Endothelial cell of umbilical vein (primary cell): Measurements from ENCODE around the gene FBXO34. TPM values are rescaled to one million over a fixed set of nuclear protein-coding genes. Genes with fewer than 3 reads are reported as not detected.

ENCODE experiments used
- BruUV-seq: library from RNA; stranded (reverse); fragments of 400-500 nt; replicated peaks from 2 replicates; lab custom pipeline; 2021; lab: Mats Ljungman, UMichigan
- CTCF ChIA-PET: fragments of 300-600, 350-600 bp; sonication (Branson Sonifier 250); formaldehyde crosslinking; loops from one replicate; lab custom pipeline; 2021; ENCODE audit warnings: antibody characterized with exemption, inconsistent platforms; lab: Charles Lee
- POLR2A ChIA-PET: fragments of 300-600, 350-600 bp; sonication (Branson Sonifier 250); formaldehyde crosslinking; loops from one replicate; lab custom pipeline; 2021; ENCODE audit warnings: antibody characterized with exemption, inconsistent platforms; lab: Charles Lee
- DNase-seq: peaks from one replicate; pipeline ENCODE4 v3.0.0-alpha.2; 2011; ENCODE audit warnings: low read depth, low spot score
- FAIRE-seq: peaks from 2 replicates; lab custom pipeline; 2011; peaks lifted over from hg19 to GRCh38; lab: Jason Lieb, UNC
- H2AFZ ChIP-seq: 2 replicates; pipeline ENCODE4 v1.6.0; 2012; ENCODE audit warnings: low read depth, low read length, control low read depth, inconsistent platforms
- H3K27ac ChIP-seq: 2 replicates; pipeline ENCODE4 v1.5.1; 2011; ENCODE audit warnings: low read depth, mild to moderate bottlenecking, control low read depth, low read length, moderate library complexity; ENCODE audit not compliant: insufficient read depth
- H3K27me3 ChIP-seq, 2 experiments: 2 replicates each; pipeline versions ENCODE4 v1.6.0 to v1.6.1; 2011; ENCODE audit warnings: low read length in 2 of 2, mixed read lengths in 1 of 2; ENCODE audit not compliant: control insufficient read depth in 2 of 2, insufficient read depth in 2 of 2
- H3K36me3 ChIP-seq, 2 experiments: 2 replicates in 1 of 2; 3 replicates in 1 of 2; pipeline ENCODE4 v1.5.1; 2011; ENCODE audit warnings: low read length in 2 of 2, mild to moderate bottlenecking in 1 of 2, moderate library complexity in 1 of 2; ENCODE audit not compliant: control insufficient read depth in 2 of 2, insufficient read depth in 2 of 2; ENCODE audit errors: extremely low read depth in 1 of 2
- H3K4me1 ChIP-seq: 3 replicates; pipeline ENCODE4 v1.5.1; 2011; ENCODE audit warnings: mild to moderate bottlenecking, low read length; ENCODE audit not compliant: control insufficient read depth, insufficient read depth; ENCODE audit errors: extremely low read depth
- H3K4me2 ChIP-seq: 2 replicates; pipeline ENCODE4 v1.6.1; 2011; ENCODE audit warnings: low read length, control low read depth, mixed read lengths; ENCODE audit not compliant: insufficient read depth
- H3K4me3 ChIP-seq, 3 experiments: fragments of 200-600 bp in 1 of 3; sonication (generic), shearing (Covaris generic) in 1 of 3; replicated peaks in 1 of 3; 2 replicates each; pipeline ENCODE4 v1.5.1; 2011 to 2016; ENCODE audit warnings: control low read depth in 3 of 3, low read length in 3 of 3, mild to moderate bottlenecking in 2 of 3, inconsistent platforms in 1 of 3, low read depth in 1 of 3, moderate library complexity in 1 of 3; ENCODE audit not compliant: insufficient read depth in 1 of 3
- H3K79me2 ChIP-seq: 2 replicates; pipeline ENCODE4 v1.6.0; 2012; ENCODE audit warnings: low read length, inconsistent platforms; ENCODE audit not compliant: control insufficient read depth, insufficient read depth
- H3K9ac ChIP-seq: replicated peaks from 2 replicates; pipeline ENCODE3; 2011; ENCODE audit warnings: low read length, control low read depth; ENCODE audit not compliant: insufficient read depth; ENCODE audit errors: extremely low read depth
- H3K9me1 ChIP-seq: replicated peaks from 3 replicates; pipeline ENCODE4 v1.6.0; 2011; ENCODE audit warnings: mild to moderate bottlenecking, low read length; ENCODE audit not compliant: control insufficient read depth, insufficient read depth; ENCODE audit errors: extremely low read depth
- H3K9me3 ChIP-seq: replicated peaks from 2 replicates; pipeline ENCODE4 v1.5.1; 2012; ENCODE audit warnings: low read length, inconsistent platforms; ENCODE audit not compliant: control insufficient read depth, insufficient read depth
- H4K20me1 ChIP-seq: replicated peaks from 2 replicates; pipeline ENCODE3; 2011; ENCODE audit warnings: mild to moderate bottlenecking, low read length; ENCODE audit not compliant: control insufficient read depth, insufficient read depth; ENCODE audit errors: extremely low read depth
- CTCF ChIP-seq, 2 donors: IDR thresholded peaks; 1 replicate in 1 of 2; 2 replicates in 1 of 2; pipeline ENCODE4 v1.5.1; 2011; ENCODE audit warnings: low read length in 2 of 2, mild to moderate bottlenecking in 2 of 2, moderate library complexity in 2 of 2, control low read depth in 1 of 2, inconsistent platforms in 1 of 2, low read depth in 1 of 2; ENCODE audit not compliant: insufficient read depth in 1 of 2; ENCODE audit errors: extremely low read depth in 1 of 2
- EZH2 ChIP-seq: IDR thresholded peaks from 2 replicates; pipeline ENCODE4 v1.6.1; 2012; ENCODE audit warnings: borderline replicate concordance, low read depth, mild to moderate bottlenecking, moderate library complexity, low read length, inconsistent platforms; ENCODE audit not compliant: severe bottlenecking
- FOS ChIP-seq: IDR thresholded peaks from 2 replicates; pipeline ENCODE4 v1.6.1; 2011; ENCODE audit warnings: mild to moderate bottlenecking, low read length, moderate library complexity, borderline replicate concordance; ENCODE audit not compliant: insufficient read depth
- GATA2 ChIP-seq: IDR thresholded peaks from 2 replicates; pipeline ENCODE4 v1.7.0; 2011; ENCODE audit warnings: low read depth, mild to moderate bottlenecking, moderate library complexity, mixed read lengths, low read length; ENCODE audit not compliant: insufficient read length, insufficient read depth
- JUN ChIP-seq: IDR thresholded peaks from 2 replicates; pipeline ENCODE4 v1.6.1; 2011; ENCODE audit warnings: borderline replicate concordance, low read depth; ENCODE audit not compliant: insufficient read length, insufficient read depth
- MAX ChIP-seq: IDR thresholded peaks from 2 replicates; pipeline ENCODE4 v1.6.1; 2011; ENCODE audit not compliant: insufficient read depth, insufficient read length
- MYC ChIP-seq: IDR thresholded peaks from one replicate; pipeline ENCODE4 v1.6.1; 2011; ENCODE audit warnings: mild to moderate bottlenecking, low read depth, low read length
- POLR2A ChIP-seq: IDR thresholded peaks from 2 replicates; pipeline ENCODE4 v1.6.1; 2012; ENCODE audit warnings: low read depth, mild to moderate bottlenecking, control low read depth, low read length
- POLR2AphosphoS5 ChIP-seq: IDR thresholded peaks from 2 replicates; pipeline ENCODE4 v1.6.1; 2012; ENCODE audit warnings: low read depth, mild to moderate bottlenecking, control low read depth, low read length, moderate library complexity; ENCODE audit not compliant: insufficient read depth
- dilution Hi-C: fragments of 300-500 bp; cut with MboI; formaldehyde crosslinking; loops from one replicate; pipeline ENCODE4 v1.15.0; 2019; ENCODE audit warnings: low sequenced_read_pairs; ENCODE audit not compliant: extremely low pct_ligation_motif_present
- intact Hi-C: fragments of 100-400 bp; cut with micrococcal nuclease; formaldehyde crosslinking; loops from one replicate; pipeline ENCODE4 v1.10.0; 2022
- polyA plus RNA-seq, 4 experiments: library from polyadenylated mRNA; depleted of rRNA in 3 of 4; stranded (reverse) in 3 of 4; unstranded in 1 of 4; fragments of >200 nt; gene quantifications; 2 replicates each; pipeline versions ENCODE4 v1.2.1 to v1.2.3, GENCODE V29; 2011 to 2012; ENCODE audit warnings: missing spikeins in 1 of 4
- total RNA-seq: library from RNA; stranded (reverse); gene quantifications from 2 replicates; pipeline ENCODE4 v1.2.3, GENCODE V29; 2021

FBXO34 gene
- total and polyA plus RNA-seq, 2 donors (not counting 3 experiments of a cell fraction or from before 2014, with no cell fraction given) = 8.5 to 14.2 TPM

- H3K4me1 ChIP-seq = no peaks in the 10 kb centered on the region
- peaks cover 3% of the 10 kb centered on the region for H3K79me2 ChIP-seq
- POLR2A ChIA-PET = no interaction called here
- dilution Hi-C loops = no loop called here
- H4K20me1 ChIP-seq = peaks cover 3% of the 10 kb centered on the region
- DNase-seq = no peak
- intact Hi-C loops = no loop called here
- no peaks in the 10 kb centered on the region for H3K9me1 ChIP-seq
- H2AFZ ChIP-seq = no peak overlapping the region
- no peaks in the 10 kb centered on the region for H3K27me3 ChIP-seq
- H3K9me3 ChIP-seq = no peaks in the 10 kb centered on the region
- no peak overlapping the region for H3K4me3 ChIP-seq
- H3K36me3 ChIP-seq = no peaks in the 10 kb centered on the region
- no TSS peak for BruUV-seq
- FAIRE-seq = no peak
- no peak overlapping the region for H3K4me2 ChIP-seq
- CTCF ChIA-PET = no interaction called here
- H3K9ac ChIP-seq = no peak overlapping the region
- H3K27ac ChIP-seq = no peak overlapping the region
- TF ChIP-seq POLR2AphosphoS5 = no peak
- TF ChIP-seq MYC = no peak
- no peak for TF ChIP-seq CTCF (IDR thresholded peaks at IDR 0.05; ENCODE audit: extremely low read depth in 1 of 2, insufficient read depth in 1 of 2, low read depth in 1 of 2, low read length in 2 of 2)
- TF ChIP-seq POLR2A = no peak
- no peak for TF ChIP-seq MAX
- TF ChIP-seq EZH2 = no peak
- TF ChIP-seq GATA2 = no peak
- no peak for TF ChIP-seq FOS
- no peak for TF ChIP-seq JUN
These were observed 53.6 kb downstream of the FBXO34 start for GRCh38 chr14:55324812-55325211.
